Retinal pigment epithelial cell (primary cell): ENCODE results near the gene MSANTD1.

ENCODE experiments used
- DNase-seq: peaks from one replicate; pipeline ENCODE4 v3.0.0-alpha.2; 2010; ENCODE audit warnings: low read depth
- H3K4me3 ChIP-seq: 2 replicates; pipeline ENCODE4 v1.5.1; 2011; ENCODE audit warnings: mild to moderate bottlenecking, low read length, control low read depth, moderate library complexity
- TF ChIP-seq, protein P1 (sequence below): conservative IDR thresholded peaks from 2 replicates; pipeline ENCODE4 v1.5.1; 2011; ENCODE audit warnings: low read depth, low read length, control low read depth, inconsistent platforms

Gene MSANTD1

DNA sequence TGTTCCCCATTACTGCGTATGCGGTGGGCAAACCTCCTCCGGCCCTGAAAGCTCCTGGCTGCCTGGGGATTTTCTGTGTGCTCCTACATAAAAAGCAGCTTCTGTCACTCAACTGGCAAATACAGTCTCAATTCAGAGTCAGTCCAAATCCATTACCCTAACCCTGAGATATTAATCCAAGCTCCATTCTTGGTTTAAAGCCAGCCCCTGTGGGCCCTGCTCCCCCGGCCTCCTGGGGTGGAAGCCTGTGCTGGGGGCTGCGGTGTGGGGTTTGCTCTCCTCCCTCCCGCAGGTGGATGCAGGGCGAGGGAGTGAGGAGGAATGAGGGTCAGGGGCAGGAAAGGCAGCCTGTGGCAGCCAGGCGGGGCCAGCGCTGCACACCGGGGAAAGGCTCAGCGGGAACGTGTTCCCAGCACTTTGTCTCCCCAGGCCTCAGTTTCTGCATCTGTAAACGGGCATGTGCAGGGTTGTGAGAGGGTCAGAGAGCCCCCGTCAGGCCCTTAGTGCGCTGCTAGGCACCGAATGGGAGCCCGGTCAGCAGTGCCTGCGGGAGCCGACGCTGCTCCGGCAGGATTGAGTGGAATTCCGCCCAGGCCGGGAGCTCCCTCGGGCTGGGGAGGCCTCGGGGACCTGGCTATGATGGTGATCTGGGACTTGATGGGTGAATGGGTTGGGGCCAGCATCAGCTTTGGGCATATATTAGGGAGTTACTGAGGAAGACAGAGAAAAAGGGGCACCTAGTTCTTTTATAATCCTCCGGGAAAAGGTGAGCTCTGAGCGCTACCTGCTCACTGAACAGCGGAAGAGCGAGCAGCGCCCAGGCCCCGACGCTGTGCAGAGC lies 37.6 kb downstream of the MSANTD1 start:
- TF ChIP-seq, protein P1, sequence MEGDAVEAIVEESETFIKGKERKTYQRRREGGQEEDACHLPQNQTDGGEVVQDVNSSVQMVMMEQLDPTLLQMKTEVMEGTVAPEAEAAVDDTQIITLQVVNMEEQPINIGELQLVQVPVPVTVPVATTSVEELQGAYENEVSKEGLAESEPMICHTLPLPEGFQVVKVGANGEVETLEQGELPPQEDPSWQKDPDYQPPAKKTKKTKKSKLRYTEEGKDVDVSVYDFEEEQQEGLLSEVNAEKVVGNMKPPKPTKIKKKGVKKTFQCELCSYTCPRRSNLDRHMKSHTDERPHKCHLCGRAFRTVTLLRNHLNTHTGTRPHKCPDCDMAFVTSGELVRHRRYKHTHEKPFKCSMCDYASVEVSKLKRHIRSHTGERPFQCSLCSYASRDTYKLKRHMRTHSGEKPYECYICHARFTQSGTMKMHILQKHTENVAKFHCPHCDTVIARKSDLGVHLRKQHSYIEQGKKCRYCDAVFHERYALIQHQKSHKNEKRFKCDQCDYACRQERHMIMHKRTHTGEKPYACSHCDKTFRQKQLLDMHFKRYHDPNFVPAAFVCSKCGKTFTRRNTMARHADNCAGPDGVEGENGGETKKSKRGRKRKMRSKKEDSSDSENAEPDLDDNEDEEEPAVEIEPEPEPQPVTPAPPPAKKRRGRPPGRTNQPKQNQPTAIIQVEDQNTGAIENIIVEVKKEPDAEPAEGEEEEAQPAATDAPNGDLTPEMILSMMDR: no peak
- no peak for DNase-seq

DNA sequence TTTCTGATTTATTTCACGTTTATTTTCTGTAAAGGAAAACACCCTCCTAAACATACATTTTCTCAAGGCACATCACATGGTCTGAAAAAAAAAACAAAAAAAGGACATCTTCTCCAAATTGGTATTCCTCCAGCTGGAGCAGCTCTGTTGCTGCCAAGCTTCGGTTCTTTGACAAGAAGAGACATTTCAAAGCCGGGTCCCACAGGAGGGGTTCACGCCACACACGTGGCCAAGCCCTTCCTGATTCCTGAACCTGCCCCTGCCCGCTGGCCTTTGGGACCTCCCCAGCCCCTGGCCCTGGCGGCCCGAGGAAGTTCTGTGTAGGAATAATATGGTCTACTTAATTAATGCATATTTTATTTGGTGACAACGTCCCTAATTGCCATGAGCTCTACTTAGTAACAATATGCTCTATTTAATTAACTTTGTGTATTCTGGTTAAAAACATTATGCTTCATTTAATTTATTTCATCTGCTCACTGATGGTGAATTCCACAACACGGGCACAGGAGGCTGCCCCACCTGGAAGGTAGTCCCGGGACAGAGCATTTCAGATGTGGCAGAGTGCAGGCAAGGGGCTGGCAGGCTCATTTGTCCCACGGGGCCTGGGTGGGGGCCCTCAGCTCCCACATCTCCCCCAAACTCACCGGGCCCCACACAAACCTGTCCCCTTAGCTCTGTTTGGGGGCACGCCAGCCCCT lies 38.5 kb downstream of the MSANTD1 start:
- TF ChIP-seq, protein P1: no peak
- DNase-seq: no peak
- no peak overlapping the region for H3K4me3 ChIP-seq

More for the DNA sequence above, 37.6 kb downstream of the MSANTD1 start:
- H3K4me3 ChIP-seq: no peak overlapping the region

GRCh38 chr4:3287972-3288570 lies 39.1 kb downstream of the MSANTD1 start:
- H3K4me3 ChIP-seq: no peak overlapping the region
- DNase-seq: no peak
- TF ChIP-seq, protein P1: no peak

GRCh38 chr4:3288571-3289094 lies 39.7 kb downstream of the MSANTD1 start:
- TF ChIP-seq, protein P1: no peak
- no peak overlapping the region for H3K4me3 ChIP-seq
- DNase-seq: no peak

- DNase-seq: no peak
- no peak overlapping the region for H3K4me3 ChIP-seq
- TF ChIP-seq, protein P1: no peak
These were observed 41.5 kb downstream of the MSANTD1 start for GRCh38 chr4:3290476-3290875.

GRCh38 chr4:3290889-3291321 lies 41.9 kb downstream of the MSANTD1 start:
- no peak for DNase-seq
- no peak overlapping the region for H3K4me3 ChIP-seq
- TF ChIP-seq, protein P1: no peak
